K562 (cell line): ENCODE measurements around the gene GARIN5B. TPM values are rescaled to one million over a fixed set of nuclear protein-coding genes. Genes with fewer than 3 reads are reported as not detected.

Experiments
- ATAC-seq: fragments of 200-7000 bp; cut with Tn5 transposase; 3 replicates; pipeline ENCODE4 v1.9.1; 2020; ENCODE audit warnings: moderate library complexity
- BruUV-seq: library from RNA; stranded (reverse); fragments of 400-500 nt; replicated peaks from 2 replicates; lab custom pipeline; 2021; lab: Mats Ljungman, UMichigan
- CTCF ChIA-PET: fragments of 300-600 bp; formaldehyde crosslinking; extraction: SDS; loops from one replicate; lab custom pipeline; 2021; ENCODE audit warnings: low intra/inter-chr PET ratio; lab: Yijun Ruan, JAX
- POLR2A ChIA-PET: fragments of 300-600, 350-650 bp; sonication (Branson Sonifier 250); formaldehyde crosslinking; extraction: SDS; loops from one replicate; lab custom pipeline; 2021; ENCODE audit warnings: antibody characterized with exemption, inconsistent platforms; lab: Yijun Ruan, JAX
- DNase-seq, 4 experiments: peaks; one replicate each; pipeline versions ENCODE4 v3.0.0 to v3.0.0-alpha.2; 2011 to 2018; ENCODE audit warnings: low spot score in 3 of 4, mixed read lengths in 3 of 4; ENCODE audit errors: extremely low read depth in 1 of 4
- FAIRE-seq: peaks from 2 replicates; lab custom pipeline; 2011; peaks lifted over from hg19 to GRCh38; lab: Jason Lieb, UNC
- H2AFZ ChIP-seq: 2 replicates; pipeline ENCODE4 v1.6.0; 2011; ENCODE audit warnings: low read depth, low read length, control low read depth, inconsistent platforms
- H3K27ac ChIP-seq: fragments of 200-600 bp; 3 replicates; pipeline ENCODE4 v1.8.0; 2011; ENCODE audit warnings: low read depth, mild to moderate bottlenecking, control low read depth, inconsistent platforms, low read length, moderate library complexity, mixed read lengths; ENCODE audit errors: extremely low read depth
- H3K27me3 ChIP-seq, 2 experiments: fragments of 300-600 bp in 1 of 2; 2 replicates in 1 of 2; 3 replicates in 1 of 2; pipeline versions ENCODE4 v1.6.0 to v1.8.0; 2011; ENCODE audit warnings: inconsistent platforms in 2 of 2, low read length in 2 of 2, mild to moderate bottlenecking in 1 of 2, mixed read lengths in 1 of 2, moderate library complexity in 1 of 2; ENCODE audit not compliant: control insufficient read depth in 2 of 2, insufficient read depth in 2 of 2
- H3K36me3 ChIP-seq: fragments of 300-600 bp; 3 replicates; pipeline ENCODE4 v1.8.0; 2011; ENCODE audit warnings: mild to moderate bottlenecking, low read length, inconsistent platforms; ENCODE audit not compliant: control insufficient read depth, insufficient read depth
- H3K4me1 ChIP-seq, 2 experiments: fragments of 200-600 bp in 1 of 2; replicated peaks in 1 of 2; 2 replicates in 1 of 2; 3 replicates in 1 of 2; pipeline versions ENCODE4 v1.5.1 to v1.8.0; 2011; ENCODE audit warnings: inconsistent platforms in 2 of 2, low read length in 2 of 2, mild to moderate bottlenecking in 1 of 2, mixed read lengths in 1 of 2, moderate library complexity in 1 of 2; ENCODE audit not compliant: control insufficient read depth in 2 of 2, insufficient read depth in 2 of 2
- H3K4me2 ChIP-seq: 2 replicates; pipeline ENCODE4 v1.6.1; 2011; ENCODE audit warnings: low read length, control low read depth, inconsistent platforms, mixed read lengths; ENCODE audit not compliant: insufficient read depth
- H3K4me3 ChIP-seq: fragments of 200-600 bp; sonication (generic), shearing (Covaris generic); 2 replicates; pipeline ENCODE4 v1.5.1; 2016; ENCODE audit warnings: control low read depth, inconsistent platforms
- H3K79me2 ChIP-seq: fragments of 200-600 bp; 3 replicates; pipeline ENCODE4 v1.8.0; 2011; ENCODE audit warnings: low read length, inconsistent platforms; ENCODE audit not compliant: control insufficient read depth, insufficient read depth
- H3K9ac ChIP-seq, 2 experiments: 2 replicates each; pipeline versions ENCODE4 v1.6.0 to v1.6.1; 2011; ENCODE audit warnings: low read depth in 2 of 2, low read length in 2 of 2, control low read depth in 1 of 2, inconsistent platforms in 1 of 2, mild to moderate bottlenecking in 1 of 2, mixed read lengths in 1 of 2; ENCODE audit not compliant: insufficient read depth in 1 of 2
- H3K9me1 ChIP-seq: one replicate; pipeline ENCODE4 v1.6.0; 2011; ENCODE audit warnings: inconsistent platforms, mild to moderate bottlenecking, low read length, moderate library complexity; ENCODE audit not compliant: control insufficient read depth, insufficient read depth
- H3K9me3 ChIP-seq: replicated peaks from 2 replicates; pipeline ENCODE4 v1.5.1; 2011; ENCODE audit warnings: low read depth, low read length, inconsistent platforms; ENCODE audit not compliant: control insufficient read depth, insufficient read depth
- H4K20me1 ChIP-seq: replicated peaks from 2 replicates; pipeline ENCODE4 v1.6.1; 2011; ENCODE audit warnings: low read length, inconsistent platforms, mixed read lengths; ENCODE audit not compliant: control insufficient read depth, insufficient read depth
- CEBPG ChIP-seq, 3 experiments: fragments of 200-800 bp in 1 of 3; sonication (Bioruptor generic) in 1 of 3; sonication (generic) in 1 of 3; formaldehyde crosslinking in 1 of 3; IDR thresholded peaks in 2 of 3; conservative IDR thresholded peaks in 1 of 3; 2 replicates each; pipeline versions ENCODE4 v1.6.1 to v1.8.0; 2016 to 2022; ENCODE audit warnings: missing compliant biosample characterization in 2 of 3, missing genetic modification characterization in 2 of 3, mild to moderate bottlenecking in 1 of 3, missing genetic modification reagents in 1 of 3
- EGR1 ChIP-seq: fragments of 450-650 bp; conservative IDR thresholded peaks from 2 replicates; pipeline ENCODE4 v1.6.1; 2017; ENCODE audit warnings: mild to moderate bottlenecking
- PKNOX1 ChIP-seq: fragments of 450-650 bp; IDR thresholded peaks from 2 replicates; pipeline ENCODE4 v1.6.1; 2016
- RHOXF2B ChIP-seq: fragments of 250-450 bp; sonication (Bioruptor Pico); conservative IDR thresholded peaks from 2 replicates; pipeline ENCODE4 v1.5.1; 2021
- ZBTB7A ChIP-seq: IDR thresholded peaks from 2 replicates; pipeline ENCODE4 v1.6.1; 2011; ENCODE audit warnings: low read depth, mild to moderate bottlenecking, low read length, moderate library complexity, borderline replicate concordance; ENCODE audit not compliant: control insufficient read depth
- ZNF175 ChIP-seq: fragments of 200-800 bp; sonication (Bioruptor generic); IDR thresholded peaks from 2 replicates; pipeline ENCODE4 v1.6.1; 2016; ENCODE audit warnings: low read depth, mild to moderate bottlenecking, missing genetic modification characterization, missing compliant biosample characterization
- WGBS: fragments of 100-300 bp; shearing (Covaris generic); methylation state at CpG from one replicate; pipeline ENCODE4 v1.1.6; 2016; ENCODE audit warnings: low coverage, mixed read lengths; ENCODE audit not compliant: insufficient coverage; ENCODE audit errors: missing lambda C conversion rate; 5-methylcytosine and 5-hydroxymethylcytosine counted together
- in situ Hi-C: fragments of 300-500 bp; cut with MboI; formaldehyde crosslinking; loops from 4 replicates; pipeline ENCODE4 v1.15.0; 2018; ENCODE audit warnings: inconsistent platforms, mixed read lengths
- intact Hi-C: fragments of 100-400 bp; cut with micrococcal nuclease; formaldehyde crosslinking; loops from 2 replicates; pipeline ENCODE4 v1.14.2; 2022
- polyA plus RNA-seq, 8 experiments: library from polyadenylated mRNA; depleted of rRNA in 4 of 8; stranded (reverse) in 5 of 8; unstranded in 3 of 8; fragments of >200 nt; fragmentation: Nextera tagmentation in 2 of 8; fragmentation: Illumina TruSeq in 1 of 8; extraction: Ambion mirVana in 2 of 8; extraction: Trizol in 1 of 8; gene quantifications; 2 replicates each; pipeline versions ENCODE4 v1.2.1 to v1.2.3, GENCODE V29; 2011 to 2014; ENCODE audit warnings: inconsistent platforms in 1 of 8, missing spikeins in 1 of 8
- total RNA-seq, 7 experiments: library from RNA; depleted of rRNA in 6 of 7; stranded (reverse); fragments of >200 nt in 6 of 7; fragmentation: Illumina TruSeq in 2 of 7; extraction: Trizol in 2 of 7; gene quantifications; 2 replicates each; pipeline versions ENCODE4 v1.2.1 to v1.2.3, GENCODE V29; 2011 to 2021; ENCODE audit warnings: low replicate concordance in 1 of 7
- TF ChIP-seq, protein P1 (sequence below): sonication (generic); formaldehyde crosslinking; IDR thresholded peaks from 2 replicates; pipeline ENCODE4 v1.8.0; 2023; ENCODE audit warnings: missing genetic modification reagents, mild to moderate bottlenecking, borderline replicate concordance
- TF ChIP-seq, protein P2 (sequence below), 2 experiments: fragments of 450-650 bp in 1 of 2; sonication (generic) in 1 of 2; formaldehyde crosslinking in 1 of 2; IDR thresholded peaks in 1 of 2; conservative IDR thresholded peaks in 1 of 2; 2 replicates each; pipeline versions ENCODE4 v1.6.1 to v1.8.1; 2016 to 2023; ENCODE audit warnings: mild to moderate bottlenecking in 2 of 2, moderate library complexity in 2 of 2, inconsistent platforms in 1 of 2, missing genetic modification reagents in 1 of 2

GARIN5B gene
- total and polyA plus RNA-seq, 9 of the 15 experiments (the other 6 are each of a cell fraction or from before 2014, with no cell fraction given), result not detected

DNA sequence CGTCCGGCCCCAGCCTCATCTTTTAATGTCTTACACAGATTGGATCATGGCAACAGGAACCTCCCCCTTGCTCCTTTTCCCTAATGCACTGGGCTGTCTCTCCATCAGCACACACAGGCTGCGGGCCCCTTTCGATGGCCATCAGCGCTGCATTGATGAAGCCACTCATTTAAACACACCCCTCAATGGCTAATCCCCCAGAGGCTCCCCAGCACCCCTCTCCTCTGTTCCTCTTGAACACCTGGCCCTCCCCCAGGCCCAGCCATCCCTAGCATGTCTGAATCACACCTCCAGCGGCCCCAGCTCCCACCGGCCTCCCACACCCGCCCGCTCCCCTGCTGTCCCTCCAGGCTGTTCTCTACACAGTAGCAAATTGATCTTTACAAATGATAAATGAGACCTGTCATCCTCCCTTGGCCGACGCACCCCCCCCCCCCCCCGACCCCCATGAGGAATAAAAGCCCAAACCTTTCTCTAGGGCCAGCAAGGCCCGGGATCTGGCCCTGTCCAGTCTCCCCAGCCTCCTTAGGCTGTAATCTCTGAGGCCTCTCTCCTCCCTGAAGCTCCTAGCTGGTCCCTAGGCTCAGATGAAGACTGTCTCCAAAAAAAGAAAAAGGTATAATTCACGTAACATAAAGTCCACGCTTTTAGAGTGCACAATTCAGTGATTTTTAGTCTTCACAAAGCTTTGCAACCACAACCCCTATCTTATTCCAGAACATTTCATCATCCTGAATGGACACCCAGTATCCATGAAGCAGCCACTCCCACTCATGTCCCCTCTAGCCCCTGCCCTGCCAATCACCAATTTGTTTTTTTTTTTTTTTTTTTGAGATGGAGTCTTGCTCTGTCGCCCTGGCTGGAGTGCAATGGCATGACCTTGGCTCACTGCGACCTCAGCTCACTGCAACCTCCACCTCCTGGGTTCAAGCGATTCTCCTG is 30.0 kb upstream of the GARIN5B start:
- POLR2A ChIA-PET, result interaction anchor here (12.9 kb wide), 1 partner anchor 12 kb away, joined by 195 read pairs; the partner anchor contains the start of gene UBE2S
- Histone ChIP-seq H3K9me1 (peaks cover 19% of the 10 kb centered on the region), H3K4me2 (no peak overlapping the region), H3K4me1 (peaks cover 32 to 45% of the 10 kb centered on the region in 2 experiments)
- WGBS, result 47% methylated on average over 17 of the region's 18 CpGs
- in situ Hi-C loops (no loop called here), intact Hi-C loops (no loop called here)
- ATAC-seq, result no peak
- FAIRE-seq, result no peak
- TF ChIP-seq RHOXF2B (CRISPR knock-in tag) (no peak), CEBPG (CRISPR knock-in tag; IDR thresholded peaks at IDR 0.05) (peak; percentile 60; the same call in 1 of the 2 replicates), CEBPG (tag; conservative IDR thresholded peaks at IDR 0.05 in 1 of 2, IDR thresholded peaks at IDR 0.05 in 1 of 2) (no peak; a peak in 1 of 4 replicates), PKNOX1 (peak; percentile 86), ZBTB7A (0 out of 2 replicates have a peak, but pooled peaks have one; percentile 18), ZNF175 (CRISPR knock-in tag) (0 out of 2 replicates have a peak, but pooled peaks have one; percentile 35), EGR1 (0 out of 2 replicates have a peak, but pooled peaks have one; percentile 30)
- TF ChIP-seq, protein P1, sequence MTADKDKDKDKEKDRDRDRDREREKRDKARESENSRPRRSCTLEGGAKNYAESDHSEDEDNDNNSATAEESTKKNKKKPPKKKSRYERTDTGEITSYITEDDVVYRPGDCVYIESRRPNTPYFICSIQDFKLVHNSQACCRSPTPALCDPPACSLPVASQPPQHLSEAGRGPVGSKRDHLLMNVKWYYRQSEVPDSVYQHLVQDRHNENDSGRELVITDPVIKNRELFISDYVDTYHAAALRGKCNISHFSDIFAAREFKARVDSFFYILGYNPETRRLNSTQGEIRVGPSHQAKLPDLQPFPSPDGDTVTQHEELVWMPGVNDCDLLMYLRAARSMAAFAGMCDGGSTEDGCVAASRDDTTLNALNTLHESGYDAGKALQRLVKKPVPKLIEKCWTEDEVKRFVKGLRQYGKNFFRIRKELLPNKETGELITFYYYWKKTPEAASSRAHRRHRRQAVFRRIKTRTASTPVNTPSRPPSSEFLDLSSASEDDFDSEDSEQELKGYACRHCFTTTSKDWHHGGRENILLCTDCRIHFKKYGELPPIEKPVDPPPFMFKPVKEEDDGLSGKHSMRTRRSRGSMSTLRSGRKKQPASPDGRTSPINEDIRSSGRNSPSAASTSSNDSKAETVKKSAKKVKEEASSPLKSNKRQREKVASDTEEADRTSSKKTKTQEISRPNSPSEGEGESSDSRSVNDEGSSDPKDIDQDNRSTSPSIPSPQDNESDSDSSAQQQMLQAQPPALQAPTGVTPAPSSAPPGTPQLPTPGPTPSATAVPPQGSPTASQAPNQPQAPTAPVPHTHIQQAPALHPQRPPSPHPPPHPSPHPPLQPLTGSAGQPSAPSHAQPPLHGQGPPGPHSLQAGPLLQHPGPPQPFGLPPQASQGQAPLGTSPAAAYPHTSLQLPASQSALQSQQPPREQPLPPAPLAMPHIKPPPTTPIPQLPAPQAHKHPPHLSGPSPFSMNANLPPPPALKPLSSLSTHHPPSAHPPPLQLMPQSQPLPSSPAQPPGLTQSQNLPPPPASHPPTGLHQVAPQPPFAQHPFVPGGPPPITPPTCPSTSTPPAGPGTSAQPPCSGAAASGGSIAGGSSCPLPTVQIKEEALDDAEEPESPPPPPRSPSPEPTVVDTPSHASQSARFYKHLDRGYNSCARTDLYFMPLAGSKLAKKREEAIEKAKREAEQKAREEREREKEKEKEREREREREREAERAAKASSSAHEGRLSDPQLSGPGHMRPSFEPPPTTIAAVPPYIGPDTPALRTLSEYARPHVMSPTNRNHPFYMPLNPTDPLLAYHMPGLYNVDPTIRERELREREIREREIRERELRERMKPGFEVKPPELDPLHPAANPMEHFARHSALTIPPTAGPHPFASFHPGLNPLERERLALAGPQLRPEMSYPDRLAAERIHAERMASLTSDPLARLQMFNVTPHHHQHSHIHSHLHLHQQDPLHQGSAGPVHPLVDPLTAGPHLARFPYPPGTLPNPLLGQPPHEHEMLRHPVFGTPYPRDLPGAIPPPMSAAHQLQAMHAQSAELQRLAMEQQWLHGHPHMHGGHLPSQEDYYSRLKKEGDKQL, result no peak
- TF ChIP-seq, protein P2, sequence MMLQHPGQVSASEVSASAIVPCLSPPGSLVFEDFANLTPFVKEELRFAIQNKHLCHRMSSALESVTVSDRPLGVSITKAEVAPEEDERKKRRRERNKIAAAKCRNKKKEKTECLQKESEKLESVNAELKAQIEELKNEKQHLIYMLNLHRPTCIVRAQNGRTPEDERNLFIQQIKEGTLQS (IDR thresholded peaks at IDR 0.05), result peak; percentile 53
- TF ChIP-seq, protein P2 (CRISPR knock-in tag; conservative IDR thresholded peaks at IDR 0.05), result no peak
- TF ChIP-seq, all 486 proteins: peak for 6
- Histone ChIP-seq H2AFZ (no peak overlapping the region), H3K4me3 (no peak overlapping the region), H3K27ac (no peak overlapping the region), H4K20me1 (peaks cover 34% of the 10 kb centered on the region), H3K27me3 (no peaks in the 10 kb centered on the region), H3K79me2 (peaks cover 19% of the 10 kb centered on the region), H3K36me3 (peaks cover 34% of the 10 kb centered on the region), H3K9me3 (no peaks in the 10 kb centered on the region), H3K9ac (no peak overlapping the region)
- BruUV-seq, result no TSS peak
- DNase-seq, result peak in 1 of 4 experiments; percentile 28
- CTCF ChIA-PET, result no interaction called here
